Measurements from ENCODE around the gene LANCL1. TPM values are rescaled to one million over a fixed set of nuclear protein-coding genes. Genes with fewer than 3 reads are reported as not detected.
A peak's percentile ranks its signal among the peaks of the same experiment; 100 is the strongest.

Gene LANCL1
- total RNA-seq, 1 experiment from 2014 or later, result 30.6 TPM

DNA sequence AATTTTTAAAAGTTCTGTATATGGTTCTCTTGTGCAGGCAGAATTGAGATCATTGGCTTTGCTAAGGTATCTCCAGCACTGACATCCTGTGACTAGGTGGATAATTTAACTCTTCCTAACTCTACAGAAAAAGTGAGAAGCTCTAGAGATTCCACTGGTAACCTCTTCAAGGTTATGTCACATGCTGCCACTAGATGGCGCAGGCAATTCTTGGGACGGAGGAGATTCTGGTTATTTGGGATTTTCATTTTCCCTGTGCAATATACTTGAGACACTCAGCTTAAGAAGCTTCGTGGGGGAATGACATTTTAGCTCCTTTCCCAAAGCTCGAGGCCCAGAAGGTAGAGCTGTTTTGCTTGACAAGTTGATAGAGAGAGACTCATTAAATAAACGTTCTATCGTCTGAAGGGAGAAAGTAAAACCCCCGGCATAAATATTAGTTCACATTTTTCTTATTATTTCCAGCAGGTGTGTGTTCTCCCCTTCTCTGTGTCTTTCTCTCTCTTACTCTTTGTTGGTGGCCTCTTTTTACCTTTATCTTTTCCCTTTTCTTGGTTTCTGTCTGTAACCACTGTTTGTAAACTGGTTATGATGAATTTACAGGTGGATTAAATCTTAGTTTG, 26.6 kb upstream of the LANCL1 start:
- ChIA-PET POLR2A (no interaction called here), CTCF (interaction anchor here (0.8 to 1.2 kb wide), 3 partner anchors 8 to 81 kb away, joined by 3 read pairs; no protein-coding TSS in a partner anchor)
- DNase-seq, result peak; percentile 36 to 48
- no TSS peak for BruUV-seq (replicated peaks)
- Mint-ChIP-seq H3K9me3 (ENCODE audit: unreplicated experiment) (no peaks in the 10 kb centered on the region), H3K4me1 (ENCODE audit: low read depth, unreplicated experiment) (no peaks in the 10 kb centered on the region), H3K27me3 (ENCODE audit: insufficient read depth, unreplicated experiment) (peaks cover 2% of the 10 kb centered on the region), H3K27ac (ENCODE audit: unreplicated experiment) (no peak overlapping the region), H3K4me3 (ENCODE audit: unreplicated experiment) (no peak overlapping the region), H3K36me3 (ENCODE audit: insufficient read depth, unreplicated experiment) (no peaks in the 10 kb centered on the region)
- no peaks in the 10 kb centered on the region for H3K4me1 ChIP-seq
- intact Hi-C loops (cut with micrococcal nuclease; ENCODE audit: unreplicated experiment), result loop anchor here (1.0 kb wide), 2 partner anchors 46 to 74 kb away; no protein-coding TSS in a partner anchor
- no peak overlapping the region for H3K4me3 ChIP-seq (ENCODE audit: low read depth, low read length)
- H3K9me3 ChIP-seq, result no peaks in the 10 kb centered on the region
- TF ChIP-seq CTCF (IDR thresholded peaks at IDR 0.05; ENCODE audit: insufficient read depth in 1 of 2, low read depth in 1 of 2, low read length in 1 of 2, severe bottlenecking in 1 of 2, unreplicated experiment in 1 of 2), result peak; percentile 82 to 95
- no peaks in the 10 kb centered on the region for H3K36me3 ChIP-seq (ENCODE audit: control insufficient read depth, insufficient read depth, low read length)
- no peaks in the 10 kb centered on the region for H3K27me3 ChIP-seq (replicated peaks; ENCODE audit: control insufficient read depth, insufficient read depth, low read length)

DNA sequence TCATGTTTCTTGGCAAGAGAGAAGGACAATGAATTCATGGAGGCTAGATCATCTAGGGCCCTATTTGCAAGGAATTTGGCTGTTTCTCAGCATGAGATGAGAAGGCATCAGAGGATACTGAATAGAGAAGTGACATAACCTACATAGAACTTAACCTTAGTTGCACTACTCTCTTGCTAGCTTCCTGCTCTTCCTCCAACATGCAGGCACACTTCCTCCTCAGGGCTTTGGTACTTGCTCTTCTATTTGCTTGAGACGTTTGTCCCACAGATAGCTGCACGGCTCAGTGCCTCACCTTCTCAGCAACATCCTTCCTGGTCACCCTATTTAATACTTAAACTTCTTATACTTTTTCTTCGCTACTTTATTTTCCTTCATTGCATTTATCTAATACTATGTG, 20.0 kb upstream of the LANCL1 start:
- H3K4me3 Mint-ChIP-seq (ENCODE audit: unreplicated experiment), result no peak overlapping the region
- no peaks in the 10 kb centered on the region; the same call in 1 of the 2 replicates for H3K27me3 ChIP-seq (replicated peaks; ENCODE audit: control insufficient read depth, insufficient read depth, low read length)
- no peaks in the 10 kb centered on the region for H3K36me3 Mint-ChIP-seq (ENCODE audit: insufficient read depth, unreplicated experiment)
- DNase-seq, result no peak
- H3K4me1 Mint-ChIP-seq (ENCODE audit: low read depth, unreplicated experiment), result no peaks in the 10 kb centered on the region
- no peaks in the 10 kb centered on the region for H3K9me3 Mint-ChIP-seq (ENCODE audit: unreplicated experiment)
- no peak for TF ChIP-seq CTCF (IDR thresholded peaks at IDR 0.05; ENCODE audit: insufficient read depth in 1 of 2, low read depth in 1 of 2, low read length in 1 of 2, severe bottlenecking in 1 of 2, unreplicated experiment in 1 of 2)
- no peak overlapping the region for H3K27ac Mint-ChIP-seq (ENCODE audit: unreplicated experiment)
- no peaks in the 10 kb centered on the region for H3K27me3 Mint-ChIP-seq (ENCODE audit: insufficient read depth, unreplicated experiment)
- POLR2A ChIA-PET, result interaction anchor here (0.5 kb wide), 1 partner anchor 68 kb away, joined by 4 read pairs; no protein-coding TSS in a partner anchor
- CTCF ChIA-PET, result no interaction called here
- no peaks in the 10 kb centered on the region for H3K36me3 ChIP-seq (ENCODE audit: control insufficient read depth, insufficient read depth, low read length)
- intact Hi-C loops (cut with micrococcal nuclease; ENCODE audit: unreplicated experiment), result no loop called here
- no peak overlapping the region for H3K4me3 ChIP-seq (ENCODE audit: low read depth, low read length)
- no peaks in the 10 kb centered on the region for H3K9me3 ChIP-seq
- no TSS peak for BruUV-seq (replicated peaks)
- no peaks in the 10 kb centered on the region for H3K4me1 ChIP-seq

GRCh38 chr2:210493528-210493927, 17.0 kb upstream of the LANCL1 start:
- CTCF ChIA-PET, result no interaction called here
- Histone ChIP-seq H3K4me3 (ENCODE audit: low read depth, low read length) (no peak overlapping the region), H3K9me3 (no peaks in the 10 kb centered on the region), H3K36me3 (ENCODE audit: control insufficient read depth, insufficient read depth, low read length) (no peaks in the 10 kb centered on the region), H3K4me1 (no peaks in the 10 kb centered on the region), H3K27me3 (replicated peaks; ENCODE audit: control insufficient read depth, insufficient read depth, low read length) (no peaks in the 10 kb centered on the region; the same call in 1 of the 2 replicates)
- H3K27me3 Mint-ChIP-seq (ENCODE audit: insufficient read depth, unreplicated experiment), result no peaks in the 10 kb centered on the region
- intact Hi-C loops (cut with micrococcal nuclease; ENCODE audit: unreplicated experiment), result no loop called here
- no peaks in the 10 kb centered on the region for H3K4me1 Mint-ChIP-seq (ENCODE audit: low read depth, unreplicated experiment)
- no peaks in the 10 kb centered on the region for H3K36me3 Mint-ChIP-seq (ENCODE audit: insufficient read depth, unreplicated experiment)
- no peak for DNase-seq
- no peak for TF ChIP-seq CTCF (IDR thresholded peaks at IDR 0.05; ENCODE audit: insufficient read depth in 1 of 2, low read depth in 1 of 2, low read length in 1 of 2, severe bottlenecking in 1 of 2, unreplicated experiment in 1 of 2)
- H3K4me3 Mint-ChIP-seq (ENCODE audit: unreplicated experiment), result no peak overlapping the region
- H3K9me3 Mint-ChIP-seq (ENCODE audit: unreplicated experiment), result no peaks in the 10 kb centered on the region
- H3K27ac Mint-ChIP-seq (ENCODE audit: unreplicated experiment), result no peak overlapping the region
- no TSS peak for BruUV-seq (replicated peaks)
- POLR2A ChIA-PET, result no interaction called here
